B cell (primary cell): ENCODE results near the gene SMIM3. TPM values are rescaled to one million over a fixed set of nuclear protein-coding genes. Genes with fewer than 3 reads are reported as not detected.
"Not testable (repeated sequence)": the region's sequence is repeated elsewhere in the genome, so short reads cannot be mapped to it uniquely, and the experiment has no call there.

Experiments used
- ATAC-seq: fragments of 200-7000 bp; cut with Tn5 transposase; one replicate; pipeline ENCODE4 v1.10.0; 2021; ENCODE audit warnings: low read depth, mild to moderate bottlenecking, moderate number of reproducible peaks, moderate library complexity
- CTCF ChIA-PET: fragments of 350-600 bp; sonication (Branson Sonifier 250); formaldehyde crosslinking; loops from one replicate; lab custom pipeline; 2021; ENCODE audit warnings: antibody characterized with exemption, inconsistent platforms; lab: Charles Lee
- POLR2A ChIA-PET: fragments of 350-600 bp; sonication (Branson Sonifier 250); formaldehyde crosslinking; loops from one replicate; lab custom pipeline; 2021; ENCODE audit warnings: antibody characterized with exemption; lab: Charles Lee
- DNase-seq: peaks from one replicate; pipeline ENCODE4 v3.0.0; 2013
- H2AFZ ChIP-seq: 2 replicates; pipeline ENCODE4 v1.6.1; 2012; ENCODE audit warnings: mild to moderate bottlenecking, low read depth, low read length; ENCODE audit not compliant: insufficient read depth, poor library complexity, severe bottlenecking
- H3K27ac ChIP-seq, 2 donors: 1 replicate in 1 of 2; 2 replicates in 1 of 2; pipeline ENCODE4 v1.5.1; 2012 to 2013; ENCODE audit warnings: low read length in 2 of 2, mild to moderate bottlenecking in 2 of 2, moderate library complexity in 1 of 2
- H3K27me3 ChIP-seq, 4 experiments: fragments of 200-600 bp in 1 of 4; sonication (generic) in 1 of 4; replicated peaks in 1 of 4; 1 replicate in 2 of 4; 2 replicates in 2 of 4; pipeline versions ENCODE4 v1.6.1 to v1.7.0; 2013 to 2016; ENCODE audit warnings: low read length in 3 of 4, mild to moderate bottlenecking in 2 of 4, mixed read lengths in 1 of 4, moderate library complexity in 1 of 4; ENCODE audit not compliant: insufficient read depth in 4 of 4, control insufficient read depth in 3 of 4; ENCODE audit errors: control extremely low read depth in 1 of 4
- H3K36me3 ChIP-seq, 2 experiments: replicated peaks in 1 of 2; 1 replicate in 1 of 2; 2 replicates in 1 of 2; pipeline versions ENCODE4 v1.6.1 to v1.7.1; 2013; ENCODE audit warnings: low read length in 1 of 2; ENCODE audit not compliant: insufficient read depth in 2 of 2, control insufficient read depth in 1 of 2; ENCODE audit errors: control extremely low read depth in 1 of 2, extremely low read depth in 1 of 2
- H3K4me1 ChIP-seq, 2 donors: fragments of 200-600 bp in 1 of 2; sonication (generic) in 1 of 2; 1 replicate in 1 of 2; 2 replicates in 1 of 2; pipeline versions ENCODE4 v1.5.1 to v1.6.1; 2013 to 2017; ENCODE audit warnings: low read length in 2 of 2; ENCODE audit not compliant: control insufficient read depth in 2 of 2, insufficient read depth in 2 of 2
- H3K4me2 ChIP-seq: replicated peaks from 2 replicates; pipeline ENCODE3; 2012; ENCODE audit warnings: mild to moderate bottlenecking, low read depth, low read length; ENCODE audit not compliant: poor library complexity, severe bottlenecking
- H3K4me3 ChIP-seq, 5 experiments: fragments of 200-600 bp in 1 of 5; sonication (generic) in 1 of 5; 1 replicate in 3 of 5; 2 replicates in 2 of 5; pipeline versions ENCODE4 v1.5.1 to v1.7.0; 2011 to 2016; ENCODE audit warnings: low read length in 4 of 5, mild to moderate bottlenecking in 4 of 5, low read depth in 2 of 5, control low read depth in 1 of 5, moderate library complexity in 1 of 5; ENCODE audit not compliant: insufficient read depth in 1 of 5; ENCODE audit errors: control extremely low read depth in 1 of 5, extremely low read depth in 1 of 5
- H3K79me2 ChIP-seq: fragments of 200-600 bp; sonication (generic); one replicate; pipeline ENCODE4 v1.6.0; 2016; ENCODE audit warnings: low read length; ENCODE audit not compliant: control insufficient read depth, insufficient read depth
- H3K9ac ChIP-seq: fragments of 200-600 bp; sonication (generic); 2 replicates; pipeline ENCODE4 v1.6.1; 2017; ENCODE audit warnings: mild to moderate bottlenecking, low read length, moderate library complexity
- H3K9me3 ChIP-seq, 3 donors: one replicate each; pipeline versions ENCODE4 v1.6.1 to v1.7.1; 2013; ENCODE audit warnings: low read length in 2 of 3; ENCODE audit not compliant: control insufficient read depth in 2 of 3, insufficient read depth in 1 of 3; ENCODE audit errors: control extremely low read depth in 1 of 3
- H4K20me1 ChIP-seq: 2 replicates; pipeline ENCODE4 v1.6.0; 2012; ENCODE audit warnings: mild to moderate bottlenecking, low read length; ENCODE audit not compliant: insufficient read depth, control insufficient read depth, poor library complexity, severe bottlenecking
- H3K27ac Mint-ChIP-seq: one replicate; pipeline ENCODE4 v1.8.0; 2021; ENCODE audit warnings: mixed read lengths
- H3K27me3 Mint-ChIP-seq: one replicate; pipeline ENCODE4 v1.8.0; 2021; ENCODE audit warnings: mixed read lengths
- H3K4me1 Mint-ChIP-seq: one replicate; pipeline ENCODE4 v1.8.0; 2021; ENCODE audit warnings: mixed read lengths
- H3K4me3 Mint-ChIP-seq: one replicate; pipeline ENCODE4 v1.8.0; 2021; ENCODE audit warnings: mixed read lengths
- H3K9me3 Mint-ChIP-seq: one replicate; pipeline ENCODE4 v1.8.0; 2022; ENCODE audit warnings: mixed read lengths; ENCODE audit not compliant: insufficient read depth
- CTCF ChIP-seq: fragments of 200-600 bp; IDR thresholded peaks from one replicate; pipeline ENCODE4 v1.8.0; 2022; ENCODE audit warnings: antibody characterized with exemption, mild to moderate bottlenecking
- EZH2 ChIP-seq: IDR thresholded peaks from 2 replicates; pipeline ENCODE4 v1.6.1; 2012; ENCODE audit warnings: borderline replicate concordance, low read depth, mild to moderate bottlenecking, moderate library complexity, low read length; ENCODE audit not compliant: insufficient read depth, poor library complexity, severe bottlenecking
- WGBS: methylation state at CpG from one replicate; pipeline ENCODE4 v1.1.5; 2013; ENCODE audit warnings: missing lambda C conversion rate; ENCODE audit not compliant: insufficient coverage; 5-methylcytosine and 5-hydroxymethylcytosine counted together
- intact Hi-C: fragments of 100-400 bp; cut with micrococcal nuclease; formaldehyde crosslinking; loops from one replicate; pipeline ENCODE4 v1.10.0; 2022
- polyA plus RNA-seq: library from polyadenylated mRNA; depleted of rRNA; stranded (reverse); fragments of >200 nt; gene quantifications from 2 replicates; pipeline ENCODE4 v1.2.3, GENCODE V29; 2012
- total RNA-seq, 2 donors: library from RNA; stranded (reverse); fragments of 120-200 nt in 1 of 2; gene quantifications; 1 replicate in 1 of 2; 2 replicates in 1 of 2; pipeline versions ENCODE4 v1.2.3 to v1.2.4, GENCODE V29; 2013 to 2022

The SMIM3 gene
- total and polyA plus RNA-seq, 2 donors (not counting 1 experiment from before 2014, with no cell fraction given), result 0.37 TPM; not detected in 1

GRCh38 chr5:150836064-150836463, 57.5 kb downstream of the SMIM3 start:
- H2AFZ ChIP-seq, result no peak overlapping the region
- no peak for ATAC-seq
- H3K36me3 ChIP-seq, result no peaks in the 10 kb centered on the region
- no peaks in the 10 kb centered on the region for H3K79me2 ChIP-seq
- no peaks in the 10 kb centered on the region for H3K4me1 ChIP-seq
- 100% methylated on average over 4 of the region's 5 CpGs for WGBS
- H3K9me3 ChIP-seq, result peaks cover 0 to 5% (median 4%) of the 10 kb centered on the region in 3 donors
- H3K4me3 ChIP-seq, result no peak overlapping the region
- ChIA-PET POLR2A (no interaction called here), CTCF (no interaction called here)
- Mint-ChIP-seq H3K9me3 (no peaks in the 10 kb centered on the region), H3K27ac (no peak overlapping the region), H3K4me3 (no peak overlapping the region), H3K27me3 (peaks cover 27% of the 10 kb centered on the region), H3K4me1 (no peaks in the 10 kb centered on the region)
- H3K27ac ChIP-seq, result no peak overlapping the region
- H4K20me1 ChIP-seq, result no peaks in the 10 kb centered on the region
- DNase-seq, result no peak
- no peak overlapping the region for H3K4me2 ChIP-seq
- no peak overlapping the region for H3K9ac ChIP-seq
- H3K27me3 ChIP-seq, result peaks cover 0 to 11% (median 5%) of the 10 kb centered on the region in 4 experiments
- TF ChIP-seq EZH2 (no peak), CTCF (no peak)
- intact Hi-C loops, result no loop called here

GRCh38 chr5:150836703-150837102, 58.1 kb downstream of the SMIM3 start:
- Histone ChIP-seq H3K27me3 (peaks cover 0 to 11% (median 5%) of the 10 kb centered on the region in 4 experiments), H3K27ac (no peak overlapping the region), H4K20me1 (no peaks in the 10 kb centered on the region), H3K79me2 (no peaks in the 10 kb centered on the region), H3K4me2 (no peak overlapping the region), H3K9ac (no peak overlapping the region), H2AFZ (no peak overlapping the region), H3K9me3 (peaks cover 0 to 3% (median under 1%) of the 10 kb centered on the region in 3 donors), H3K36me3 (no peaks in the 10 kb centered on the region), H3K4me1 (no peaks in the 10 kb centered on the region), H3K4me3 (no peak overlapping the region)
- CTCF ChIA-PET, result no interaction called here
- Mint-ChIP-seq H3K27ac (no peak overlapping the region), H3K9me3 (no peaks in the 10 kb centered on the region), H3K27me3 (peaks cover 31% of the 10 kb centered on the region), H3K4me1 (no peaks in the 10 kb centered on the region), H3K4me3 (no peak overlapping the region)
- 96% methylated on average over 2 of the region's 3 CpGs for WGBS
- no peak for ATAC-seq
- POLR2A ChIA-PET, result no interaction called here
- no peak for TF ChIP-seq EZH2
- TF ChIP-seq CTCF, result no peak
- DNase-seq, result no peak
- intact Hi-C loops, result no loop called here

- intact Hi-C loops, H3K27ac ChIP-seq, H3K9me3 ChIP-seq, H3K9me3 Mint-ChIP-seq, H3K79me2 ChIP-seq, H3K4me2 ChIP-seq, H3K4me3 Mint-ChIP-seq, DNase-seq, H3K4me1 Mint-ChIP-seq, H3K27me3 ChIP-seq, ATAC-seq, H3K9ac ChIP-seq, H4K20me1 ChIP-seq, H3K36me3 ChIP-seq, H2AFZ ChIP-seq, H3K4me3 ChIP-seq, H3K27ac Mint-ChIP-seq: not testable (repeated sequence)
- H3K4me1 ChIP-seq, result peaks cover 4 to 11% of the 10 kb centered on the region in 2 donors
- POLR2A ChIA-PET, result interaction anchor here (1.0 kb wide), 1 partner anchor 44 kb away, joined by 3 read pairs; no protein-coding TSS in a partner anchor
- H3K27me3 Mint-ChIP-seq, result peaks cover 10% of the 10 kb centered on the region
- WGBS, result 98% methylated on average over 26 of the region's 32 CpGs
- CTCF ChIA-PET, result interaction anchor here (1.0 to 3.6 kb wide), 5 partner anchors 44 to 388 kb away, joined by 3 to 71 read pairs (median 10); no protein-coding TSS in a partner anchor
Measured at GRCh38 chr5:150845185-150845859, 66.8 kb downstream of the SMIM3 start.
